HepG2 (cell line): Measurements from ENCODE around the gene ZNF605. TPM values are rescaled to one million over a fixed set of nuclear protein-coding genes. Genes with fewer than 3 reads are reported as not detected.

Experiments
- polyA plus RNA-seq, 8 experiments: library from polyadenylated mRNA; depleted of rRNA in 3 of 8; stranded (reverse) in 7 of 8; unstranded in 1 of 8; fragments of >200 nt; fragmentation: Illumina TruSeq in 4 of 8; extraction: Trizol in 4 of 8; gene quantifications; 2 replicates each; pipeline versions ENCODE4 v1.2.1 to v1.2.3, GENCODE V29; 2011 to 2016; ENCODE audit warnings: low read depth in 4 of 8, missing spikeins in 1 of 8, mixed read lengths in 1 of 8; ENCODE audit not compliant: insufficient read depth in 1 of 8
- total RNA-seq, 5 experiments: library from RNA; depleted of rRNA; stranded (reverse); fragments of >200 nt; fragmentation: Illumina TruSeq; extraction: Trizol; gene quantifications; 2 replicates each; pipeline ENCODE4 v1.2.3, GENCODE V29; 2016; ENCODE audit warnings: low read depth in 1 of 5
- TF ChIP-seq, protein P1 (sequence below), 2 experiments: sonication (generic) in 1 of 2; formaldehyde crosslinking in 1 of 2; IDR thresholded peaks; 2 replicates each; pipeline versions ENCODE4 v1.4.0 to v1.6.1; 2016 to 2020; ENCODE audit warnings: borderline replicate concordance in 1 of 2, low read depth in 1 of 2, mild to moderate bottlenecking in 1 of 2, missing genetic modification reagents in 1 of 2
- TF ChIP-seq, protein P2 (sequence below): sonication (generic); formaldehyde crosslinking; IDR thresholded peaks from 2 replicates; pipeline ENCODE4 v1.4.0; 2020; ENCODE audit warnings: mild to moderate bottlenecking, missing genetic modification reagents, borderline replicate concordance
- TF ChIP-seq, protein P3 (sequence below): sonication (generic); formaldehyde crosslinking; IDR thresholded peaks from 2 replicates; pipeline ENCODE4 v1.4.0; 2020; ENCODE audit warnings: mild to moderate bottlenecking, missing genetic modification reagents

The ZNF605 gene
- total and polyA plus RNA-seq, 2 of the 13 experiments (the other 11 are each of a cell fraction or from before 2014, with no cell fraction given): 6.7 to 6.8 TPM

DNA sequence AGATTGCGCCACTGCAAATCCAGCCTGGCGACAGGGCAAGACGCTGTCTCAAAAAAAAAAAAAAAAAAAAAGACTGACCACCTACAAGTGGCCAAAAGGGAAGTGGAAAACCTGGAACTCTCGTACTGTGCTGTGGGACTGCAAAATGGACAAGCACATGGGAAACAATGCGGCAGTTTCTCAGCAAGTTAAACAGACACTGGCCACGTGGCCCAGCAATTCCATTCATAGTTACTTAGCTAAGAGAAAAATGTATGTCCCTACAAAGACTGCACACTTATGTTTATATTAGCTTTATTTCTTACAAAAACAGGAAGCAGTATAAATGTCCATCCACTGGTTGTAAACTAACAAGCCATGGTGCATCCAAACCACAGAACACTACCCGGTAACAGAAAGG is 74.3 kb downstream of the ZNF605 start (continued):
- TF ChIP-seq, protein P1, sequence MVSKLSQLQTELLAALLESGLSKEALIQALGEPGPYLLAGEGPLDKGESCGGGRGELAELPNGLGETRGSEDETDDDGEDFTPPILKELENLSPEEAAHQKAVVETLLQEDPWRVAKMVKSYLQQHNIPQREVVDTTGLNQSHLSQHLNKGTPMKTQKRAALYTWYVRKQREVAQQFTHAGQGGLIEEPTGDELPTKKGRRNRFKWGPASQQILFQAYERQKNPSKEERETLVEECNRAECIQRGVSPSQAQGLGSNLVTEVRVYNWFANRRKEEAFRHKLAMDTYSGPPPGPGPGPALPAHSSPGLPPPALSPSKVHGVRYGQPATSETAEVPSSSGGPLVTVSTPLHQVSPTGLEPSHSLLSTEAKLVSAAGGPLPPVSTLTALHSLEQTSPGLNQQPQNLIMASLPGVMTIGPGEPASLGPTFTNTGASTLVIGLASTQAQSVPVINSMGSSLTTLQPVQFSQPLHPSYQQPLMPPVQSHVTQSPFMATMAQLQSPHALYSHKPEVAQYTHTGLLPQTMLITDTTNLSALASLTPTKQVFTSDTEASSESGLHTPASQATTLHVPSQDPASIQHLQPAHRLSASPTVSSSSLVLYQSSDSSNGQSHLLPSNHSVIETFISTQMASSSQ (IDR thresholded peaks at IDR 0.05; ENCODE audit: low read depth): no peak
- TF ChIP-seq, protein P1 (CRISPR knock-in tag; IDR thresholded peaks at IDR 0.05; ENCODE audit: borderline replicate concordance): no peak
- TF ChIP-seq, protein P2, sequence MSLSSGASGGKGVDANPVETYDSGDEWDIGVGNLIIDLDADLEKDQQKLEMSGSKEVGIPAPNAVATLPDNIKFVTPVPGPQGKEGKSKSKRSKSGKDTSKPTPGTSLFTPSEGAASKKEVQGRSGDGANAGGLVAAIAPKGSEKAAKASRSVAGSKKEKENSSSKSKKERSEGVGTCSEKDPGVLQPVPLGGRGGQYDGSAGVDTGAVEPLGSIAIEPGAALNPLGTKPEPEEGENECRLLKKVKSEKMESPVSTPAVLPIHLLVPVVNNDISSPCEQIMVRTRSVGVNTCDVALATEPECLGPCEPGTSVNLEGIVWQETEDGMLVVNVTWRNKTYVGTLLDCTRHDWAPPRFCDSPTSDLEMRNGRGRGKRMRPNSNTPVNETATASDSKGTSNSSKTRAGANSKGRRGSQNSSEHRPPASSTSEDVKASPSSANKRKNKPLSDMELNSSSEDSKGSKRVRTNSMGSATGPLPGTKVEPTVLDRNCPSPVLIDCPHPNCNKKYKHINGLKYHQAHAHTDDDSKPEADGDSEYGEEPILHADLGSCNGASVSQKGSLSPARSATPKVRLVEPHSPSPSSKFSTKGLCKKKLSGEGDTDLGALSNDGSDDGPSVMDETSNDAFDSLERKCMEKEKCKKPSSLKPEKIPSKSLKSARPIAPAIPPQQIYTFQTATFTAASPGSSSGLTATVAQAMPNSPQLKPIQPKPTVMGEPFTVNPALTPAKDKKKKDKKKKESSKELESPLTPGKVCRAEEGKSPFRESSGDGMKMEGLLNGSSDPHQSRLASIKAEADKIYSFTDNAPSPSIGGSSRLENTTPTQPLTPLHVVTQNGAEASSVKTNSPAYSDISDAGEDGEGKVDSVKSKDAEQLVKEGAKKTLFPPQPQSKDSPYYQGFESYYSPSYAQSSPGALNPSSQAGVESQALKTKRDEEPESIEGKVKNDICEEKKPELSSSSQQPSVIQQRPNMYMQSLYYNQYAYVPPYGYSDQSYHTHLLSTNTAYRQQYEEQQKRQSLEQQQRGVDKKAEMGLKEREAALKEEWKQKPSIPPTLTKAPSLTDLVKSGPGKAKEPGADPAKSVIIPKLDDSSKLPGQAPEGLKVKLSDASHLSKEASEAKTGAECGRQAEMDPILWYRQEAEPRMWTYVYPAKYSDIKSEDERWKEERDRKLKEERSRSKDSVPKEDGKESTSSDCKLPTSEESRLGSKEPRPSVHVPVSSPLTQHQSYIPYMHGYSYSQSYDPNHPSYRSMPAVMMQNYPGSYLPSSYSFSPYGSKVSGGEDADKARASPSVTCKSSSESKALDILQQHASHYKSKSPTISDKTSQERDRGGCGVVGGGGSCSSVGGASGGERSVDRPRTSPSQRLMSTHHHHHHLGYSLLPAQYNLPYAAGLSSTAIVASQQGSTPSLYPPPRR (CRISPR knock-in tag): no peak
- TF ChIP-seq, protein P3, sequence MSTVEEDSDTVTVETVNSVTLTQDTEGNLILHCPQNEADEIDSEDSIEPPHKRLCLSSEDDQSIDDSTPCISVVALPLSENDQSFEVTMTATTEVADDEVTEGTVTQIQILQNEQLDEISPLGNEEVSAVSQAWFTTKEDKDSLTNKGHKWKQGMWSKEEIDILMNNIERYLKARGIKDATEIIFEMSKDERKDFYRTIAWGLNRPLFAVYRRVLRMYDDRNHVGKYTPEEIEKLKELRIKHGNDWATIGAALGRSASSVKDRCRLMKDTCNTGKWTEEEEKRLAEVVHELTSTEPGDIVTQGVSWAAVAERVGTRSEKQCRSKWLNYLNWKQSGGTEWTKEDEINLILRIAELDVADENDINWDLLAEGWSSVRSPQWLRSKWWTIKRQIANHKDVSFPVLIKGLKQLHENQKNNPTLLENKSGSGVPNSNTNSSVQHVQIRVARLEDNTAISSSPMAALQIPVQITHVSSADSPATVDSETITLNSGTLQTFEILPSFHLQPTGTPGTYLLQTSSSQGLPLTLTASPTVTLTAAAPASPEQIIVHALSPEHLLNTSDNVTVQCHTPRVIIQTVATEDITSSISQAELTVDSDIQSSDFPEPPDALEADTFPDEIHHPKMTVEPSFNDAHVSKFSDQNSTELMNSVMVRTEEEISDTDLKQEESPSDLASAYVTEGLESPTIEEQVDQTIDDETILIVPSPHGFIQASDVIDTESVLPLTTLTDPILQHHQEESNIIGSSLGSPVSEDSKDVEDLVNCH: no peak
